Epithelial cell of proximal tubule (primary cell): ENCODE data around the gene IL23A. TPM values are rescaled to one million over a fixed set of nuclear protein-coding genes. Genes with fewer than 3 reads are reported as not detected.

Experiments used
- DNase-seq: peaks from one replicate; pipeline ENCODE4 v3.0.0-alpha.2; 2011; ENCODE audit warnings: low read depth
- H3K4me3 ChIP-seq: 2 replicates; pipeline ENCODE4 v1.5.1; 2011; ENCODE audit warnings: low read depth, mild to moderate bottlenecking, low read length
- CTCF ChIP-seq: conservative IDR thresholded peaks from 2 replicates; pipeline ENCODE4 v1.5.1; 2012; ENCODE audit warnings: low read depth, mild to moderate bottlenecking, low read length
- total RNA-seq: library from RNA; depleted of rRNA; stranded (reverse); fragments of >200 nt; gene quantifications from 2 replicates; pipeline ENCODE4 v1.2.3, GENCODE V29; 2015

The IL23A gene
- total RNA-seq, 1 donor from 2014 or later, result 26.1 TPM

- no peak for TF ChIP-seq CTCF
- no peak for DNase-seq
- no peak overlapping the region for H3K4me3 ChIP-seq
Measured at GRCh38 chr12:56348776-56349175, 10.1 kb downstream of the IL23A start.

- TF ChIP-seq CTCF, result no peak
- no peak overlapping the region for H3K4me3 ChIP-seq
- no peak for DNase-seq
Measured at GRCh38 chr12:56350662-56351061, 12.0 kb downstream of the IL23A start.

- DNase-seq, result no peak
- no peak for TF ChIP-seq CTCF
- no peak overlapping the region for H3K4me3 ChIP-seq
Measured at GRCh38 chr12:56351325-56351724, 12.6 kb downstream of the IL23A start.

- TF ChIP-seq CTCF, result no peak
- peak; percentile 67 for DNase-seq
Measured at GRCh38 chr12:56358836-56359532, 20.3 kb downstream of the IL23A start.

GRCh38 chr12:56359851-56360767, 21.4 kb downstream of the IL23A start, which contains the start of gene STAT2:
Gene STAT2, minus strand, starts transcription at chr12:56360107. Its CDS starts 3,536 bp downstream, at chr12:56356571.
- TF ChIP-seq CTCF, result peak; percentile 0
- H3K4me3 ChIP-seq, result peak within 1 kb of the TSS; percentile 78
- peak; percentile 99 for DNase-seq

More at GRCh38 chr12:56358836-56359532, 20.3 kb downstream of the IL23A start:
- H3K4me3 ChIP-seq, result peak overlapping the region; percentile 78

- H3K4me3 ChIP-seq, result no peak overlapping the region
- DNase-seq, result no peak
- TF ChIP-seq CTCF, result no peak
Measured at GRCh38 chr12:56361487-56362129, 22.9 kb downstream of the IL23A start.
